PC-3 (cell line): ENCODE data around the gene ABCA2. TPM values are rescaled to one million over a fixed set of nuclear protein-coding genes. Genes with fewer than 3 reads are reported as not detected.

Source experiments
- ATAC-seq: fragments of 200-7000 bp; cut with Tn5 transposase; 2 replicates; pipeline ENCODE4 v1.9.1; 2020; ENCODE audit warnings: mild to moderate bottlenecking, moderate library complexity
- BruUV-seq: library from RNA; stranded (reverse); fragments of 400-500 nt; replicated peaks from 2 replicates; lab custom pipeline; 2021; lab: Mats Ljungman, UMichigan
- CTCF ChIA-PET: fragments of 300-600 bp; sonication (Branson Sonifier 250); formaldehyde crosslinking; loops from one replicate; lab custom pipeline; 2022; ENCODE audit warnings: antibody characterized with exemption; lab: Charles Lee
- POLR2A ChIA-PET: fragments of 300-600 bp; sonication (Branson Sonifier 250); formaldehyde crosslinking; loops from one replicate; lab custom pipeline; 2022; ENCODE audit warnings: antibody characterized with exemption; ENCODE audit not compliant: unreplicated experiment; lab: Charles Lee
- DNase-seq: peaks from one replicate; pipeline ENCODE4 v3.0.0-alpha.2; 2015
- H2AFZ ChIP-seq: fragments of 300-600 bp; sonication (generic); 2 replicates; pipeline ENCODE4 v1.6.0; 2016; ENCODE audit warnings: antibody characterized with exemption, low read length
- H3F3A ChIP-seq: fragments of 300-600 bp; sonication (generic); one replicate; pipeline ENCODE4 v1.6.0; 2017; ENCODE audit warnings: antibody characterized with exemption, low read length, control low read depth, mild to moderate bottlenecking; ENCODE audit not compliant: unreplicated experiment
- H3K27ac ChIP-seq: fragments of 300-600 bp; sonication (generic); 2 replicates; pipeline ENCODE4 v1.5.1; 2016; ENCODE audit warnings: mild to moderate bottlenecking, low read length
- H3K27me3 ChIP-seq: fragments of 300-600 bp; sonication (generic); 2 replicates; pipeline ENCODE4 v1.6.1; 2016; ENCODE audit warnings: low read length, mixed read lengths
- H3K36me3 ChIP-seq: fragments of 300-600 bp; sonication (generic); 2 replicates; pipeline ENCODE4 v1.6.1; 2016; ENCODE audit warnings: low read depth, mixed run types, low read length, mixed read lengths
- H3K4me1 ChIP-seq: fragments of 300-600 bp; sonication (generic); 2 replicates; pipeline ENCODE4 v1.5.1; 2016; ENCODE audit warnings: low read length; ENCODE audit not compliant: insufficient read depth
- H3K4me2 ChIP-seq: fragments of 300-600 bp; sonication (generic); 2 replicates; pipeline ENCODE4 v1.6.0; 2016; ENCODE audit warnings: low read length
- H3K4me3 ChIP-seq: fragments of 300-600 bp; sonication (generic); 2 replicates; pipeline ENCODE4 v1.5.1; 2016; ENCODE audit warnings: mild to moderate bottlenecking, low read length, mixed read lengths
- H3K79me2 ChIP-seq: fragments of 300-600 bp; sonication (generic); 2 replicates; pipeline ENCODE4 v1.6.1; 2017; ENCODE audit warnings: low read length, mixed read lengths
- H3K9ac ChIP-seq: fragments of 300-600 bp; sonication (generic); 2 replicates; pipeline ENCODE4 v1.6.0; 2016; ENCODE audit warnings: mild to moderate bottlenecking, low read length
- H3K9me2 ChIP-seq: fragments of 300-600 bp; sonication (generic); replicated peaks from 2 replicates; pipeline ENCODE4 v1.6.1; 2016; ENCODE audit warnings: mixed run types, low read length, mixed read lengths
- H3K9me3 ChIP-seq: fragments of 300-600 bp; sonication (generic); 2 replicates; pipeline ENCODE4 v1.6.1; 2016; ENCODE audit warnings: low read length, mixed read lengths
- H4K20me1 ChIP-seq: fragments of 300-600 bp; sonication (generic); 2 replicates; pipeline ENCODE4 v1.6.1; 2016; ENCODE audit warnings: low read length, mixed read lengths
- CTCF ChIP-seq: fragments of 300-600 bp; sonication (generic); conservative IDR thresholded peaks from 2 replicates; pipeline ENCODE4 v1.5.1; 2017; ENCODE audit warnings: antibody characterized with exemption, low read depth, mild to moderate bottlenecking, low read length
- EZH2 ChIP-seq: fragments of 300-600 bp; sonication (generic); IDR thresholded peaks from one replicate; pipeline ENCODE4 v1.6.1; 2017; ENCODE audit warnings: antibody characterized with exemption, mild to moderate bottlenecking, low read length; ENCODE audit not compliant: unreplicated experiment
- EZH2phosphoT487 ChIP-seq: fragments of 300-600 bp; sonication (generic); IDR thresholded peaks from 2 replicates; pipeline ENCODE4 v1.6.1; 2018; ENCODE audit warnings: mild to moderate bottlenecking, antibody characterized with exemption, low read length, borderline replicate concordance
- intact Hi-C: fragments of 100-400 bp; cut with micrococcal nuclease; formaldehyde crosslinking; loops from 2 replicates; pipeline ENCODE4 v1.9.0; 2023
- total RNA-seq: library from RNA; depleted of rRNA; stranded (reverse); fragments of >200 nt; gene quantifications from 2 replicates; pipeline ENCODE4 v1.2.3, GENCODE V29; 2014

ABCA2 gene
- total RNA-seq, 1 experiment from 2014 or later = 31.5 TPM

- H4K20me1 ChIP-seq = no peaks in the 10 kb centered on the region
- H3K9me2 ChIP-seq = no peaks in the 10 kb centered on the region
- ChIA-PET POLR2A (no interaction called here), CTCF (no interaction called here)
- BruUV-seq = no TSS peak
- H3K4me1 ChIP-seq = peaks cover 8% of the 10 kb centered on the region
- H3K36me3 ChIP-seq = no peaks in the 10 kb centered on the region
- ATAC-seq (no peak), DNase-seq (no peak)
- H3K27ac ChIP-seq = no peak overlapping the region
- H3K9ac ChIP-seq = no peak overlapping the region
- H2AFZ ChIP-seq = no peak overlapping the region
- H3K9me3 ChIP-seq = no peaks in the 10 kb centered on the region
- H3K79me2 ChIP-seq = no peaks in the 10 kb centered on the region
- no peak overlapping the region for H3K4me3 ChIP-seq
- H3K27me3 ChIP-seq = no peaks in the 10 kb centered on the region
- intact Hi-C loops = no loop called here
- H3F3A ChIP-seq = no peaks in the 10 kb centered on the region
- TF ChIP-seq EZH2 (no peak), CTCF (no peak), EZH2phosphoT487 (no peak)
- no peak overlapping the region for H3K4me2 ChIP-seq
These were observed 65.3 kb downstream of the ABCA2 start for GRCh38 chr9:136962701-136963248.

GRCh38 chr9:136962163-136962562 is 65.9 kb downstream of the ABCA2 start:
- Histone ChIP-seq H3F3A (no peaks in the 10 kb centered on the region), H4K20me1 (no peaks in the 10 kb centered on the region), H2AFZ (no peak overlapping the region), H3K9ac (no peak overlapping the region), H3K79me2 (no peaks in the 10 kb centered on the region), H3K36me3 (no peaks in the 10 kb centered on the region), H3K27ac (no peak overlapping the region), H3K9me3 (no peaks in the 10 kb centered on the region), H3K4me3 (no peak overlapping the region), H3K4me2 (no peak overlapping the region), H3K27me3 (no peaks in the 10 kb centered on the region), H3K4me1 (peaks cover 8% of the 10 kb centered on the region), H3K9me2 (no peaks in the 10 kb centered on the region)
- DNase-seq (no peak), ATAC-seq (no peak)
- ChIA-PET CTCF (no interaction called here), POLR2A (no interaction called here)
- BruUV-seq = no TSS peak
- no peak for TF ChIP-seq EZH2phosphoT487
- no peak for TF ChIP-seq EZH2
- TF ChIP-seq CTCF = no peak
- intact Hi-C loops = no loop called here

GRCh38 chr9:136961279-136962065 is 66.6 kb downstream of the ABCA2 start:
- H3K4me3 ChIP-seq = no peak overlapping the region
- H3K9me3 ChIP-seq = no peaks in the 10 kb centered on the region
- peaks cover 8% of the 10 kb centered on the region for H3K4me1 ChIP-seq
- no peaks in the 10 kb centered on the region for H3K9me2 ChIP-seq
- no peak for ATAC-seq
- H3K36me3 ChIP-seq = no peaks in the 10 kb centered on the region
- H4K20me1 ChIP-seq = no peaks in the 10 kb centered on the region
- intact Hi-C loops = no loop called here
- no TSS peak for BruUV-seq
- CTCF ChIA-PET = no interaction called here
- H3F3A ChIP-seq = no peaks in the 10 kb centered on the region
- TF ChIP-seq CTCF (no peak), EZH2phosphoT487 (no peak), EZH2 (no peak)
- H3K27me3 ChIP-seq = no peaks in the 10 kb centered on the region
- no peak overlapping the region for H3K4me2 ChIP-seq
- POLR2A ChIA-PET = no interaction called here
- H3K9ac ChIP-seq = no peak overlapping the region
- DNase-seq = no peak
- no peak overlapping the region for H2AFZ ChIP-seq
- no peak overlapping the region for H3K27ac ChIP-seq
- H3K79me2 ChIP-seq = no peaks in the 10 kb centered on the region
